HUES64 (cell line): ENCODE measurements around the gene TMEM117.

Source experiments
- H3K27ac ChIP-seq: 2 replicates; pipeline ENCODE4 v1.7.0; 2013; ENCODE audit warnings: low read depth, low read length, inconsistent platforms
- H3K27me3 ChIP-seq: 2 replicates; pipeline ENCODE4 v1.6.1; 2013; ENCODE audit warnings: mild to moderate bottlenecking, low read length; ENCODE audit not compliant: insufficient read depth
- H3K36me3 ChIP-seq: 2 replicates; pipeline ENCODE4 v1.6.1; 2013; ENCODE audit warnings: mild to moderate bottlenecking, low read length; ENCODE audit not compliant: insufficient read depth
- H3K4me1 ChIP-seq: 2 replicates; pipeline ENCODE4 v1.6.1; 2013; ENCODE audit warnings: mild to moderate bottlenecking, low read length, moderate library complexity; ENCODE audit not compliant: insufficient read depth
- H3K4me3 ChIP-seq: 2 replicates; pipeline ENCODE4 v1.5.1; 2013; ENCODE audit warnings: mild to moderate bottlenecking, low read length, moderate library complexity
- H3K9ac ChIP-seq: 2 replicates; pipeline ENCODE4 v1.6.1; 2013; ENCODE audit warnings: mild to moderate bottlenecking, low read depth, low read length
- H3K9me3 ChIP-seq: 2 replicates; pipeline ENCODE4 v1.6.1; 2013; ENCODE audit warnings: low read depth, low read length; ENCODE audit not compliant: insufficient read depth
- WGBS: fragments of 150-250, 120-280 bp; methylation state at CpG from one replicate; pipeline ENCODE4 v1.1.7; 2013; ENCODE audit warnings: missing lambda C conversion rate; 5-methylcytosine and 5-hydroxymethylcytosine counted together

The TMEM117 gene

GRCh38 chr12:43914923-43915468, 79.1 kb downstream of the TMEM117 start:
- Histone ChIP-seq H3K9me3 (no peaks in the 10 kb centered on the region), H3K36me3 (no peaks in the 10 kb centered on the region), H3K4me3 (no peak overlapping the region), H3K27ac (no peak overlapping the region), H3K9ac (no peak overlapping the region), H3K27me3 (no peaks in the 10 kb centered on the region), H3K4me1 (peaks cover 7% of the 10 kb centered on the region; the same call in 1 of the 2 replicates)
- WGBS = 76% methylated on average over 3 of the region's 3 CpGs

GRCh38 chr12:43917896-43918295, 82.0 kb downstream of the TMEM117 start:
- H3K36me3 ChIP-seq = no peaks in the 10 kb centered on the region
- H3K27ac ChIP-seq = no peak overlapping the region
- WGBS = 57% methylated on average over 1 of the region's 2 CpGs
- H3K9me3 ChIP-seq = no peaks in the 10 kb centered on the region
- H3K4me1 ChIP-seq = peaks cover 25% of the 10 kb centered on the region
- H3K27me3 ChIP-seq = no peaks in the 10 kb centered on the region
- H3K4me3 ChIP-seq = no peak overlapping the region
- H3K9ac ChIP-seq = no peak overlapping the region

- no peak overlapping the region for H3K9ac ChIP-seq
- no peaks in the 10 kb centered on the region for H3K9me3 ChIP-seq
- H3K36me3 ChIP-seq = no peaks in the 10 kb centered on the region
- peak overlapping the region; percentile 6; the same call in 1 of the 2 replicates for H3K27ac ChIP-seq
- no CpG with 5 or more reads among the region's 3 CpGs for WGBS
- H3K27me3 ChIP-seq = no peaks in the 10 kb centered on the region
- H3K4me1 ChIP-seq = peaks cover 22% of the 10 kb centered on the region
- H3K4me3 ChIP-seq = no peak overlapping the region
Observed at GRCh38 chr12:43921666-43922337, 85.9 kb downstream of the TMEM117 start.

- Histone ChIP-seq H3K27ac (no peak overlapping the region), H3K27me3 (no peaks in the 10 kb centered on the region), H3K4me3 (no peak overlapping the region), H3K36me3 (no peaks in the 10 kb centered on the region), H3K9ac (no peak overlapping the region), H3K9me3 (peaks cover 6% of the 10 kb centered on the region; the same call in 1 of the 2 replicates), H3K4me1 (no peaks in the 10 kb centered on the region)
- WGBS = 81% methylated on average over 1 of the region's 1 CpG
Observed at GRCh38 chr12:43930032-43930431, 94.2 kb downstream of the TMEM117 start.

- no peaks in the 10 kb centered on the region for H3K36me3 ChIP-seq
- WGBS = no CpG with 5 or more reads among the region's 2 CpGs
- no peak overlapping the region for H3K27ac ChIP-seq
- no peaks in the 10 kb centered on the region for H3K27me3 ChIP-seq
- no peaks in the 10 kb centered on the region for H3K4me1 ChIP-seq
- no peak overlapping the region for H3K4me3 ChIP-seq
- peaks cover 6% of the 10 kb centered on the region; the same call in 1 of the 2 replicates for H3K9me3 ChIP-seq
- no peak overlapping the region for H3K9ac ChIP-seq
Observed at GRCh38 chr12:43931187-43931586, 95.3 kb downstream of the TMEM117 start.

GRCh38 chr12:43935581-43935980, 99.7 kb downstream of the TMEM117 start:
- Histone ChIP-seq H3K4me1 (no peaks in the 10 kb centered on the region), H3K9ac (no peak overlapping the region), H3K4me3 (no peak overlapping the region), H3K9me3 (peaks cover 2% of the 10 kb centered on the region; the same call in 1 of the 2 replicates), H3K27me3 (no peaks in the 10 kb centered on the region), H3K36me3 (no peaks in the 10 kb centered on the region), H3K27ac (no peak overlapping the region)
- 95% methylated on average over 1 of the region's 1 CpG for WGBS

- Histone ChIP-seq H3K4me1 (peaks cover 8% of the 10 kb centered on the region; the same call in 1 of the 2 replicates), H3K27ac (no peak overlapping the region), H3K9ac (no peak overlapping the region), H3K27me3 (no peaks in the 10 kb centered on the region), H3K9me3 (no peaks in the 10 kb centered on the region), H3K36me3 (no peaks in the 10 kb centered on the region), H3K4me3 (no peak overlapping the region)
- WGBS = 87% methylated on average over 2 of the region's 2 CpGs
Observed at GRCh38 chr12:43937947-43938346, 102.1 kb downstream of the TMEM117 start.

- no peaks in the 10 kb centered on the region for H3K9me3 ChIP-seq
- H3K36me3 ChIP-seq = no peaks in the 10 kb centered on the region
- peaks cover 10% of the 10 kb centered on the region for H3K4me1 ChIP-seq
- no peak overlapping the region for H3K9ac ChIP-seq
- no peaks in the 10 kb centered on the region for H3K27me3 ChIP-seq
- WGBS = 81% methylated on average over 2 of the region's 2 CpGs
- H3K4me3 ChIP-seq = no peak overlapping the region
- no peak overlapping the region for H3K27ac ChIP-seq
Observed at GRCh38 chr12:43942379-43942778, 106.5 kb downstream of the TMEM117 start.

GRCh38 chr12:43945983-43946382, 110.1 kb downstream of the TMEM117 start:
- H3K4me1 ChIP-seq = peaks cover 17% of the 10 kb centered on the region
- no peak overlapping the region for H3K9ac ChIP-seq
- no peak overlapping the region for H3K27ac ChIP-seq
- H3K4me3 ChIP-seq = no peak overlapping the region
- WGBS = 100% methylated on average over 1 of the region's 1 CpG
- no peaks in the 10 kb centered on the region for H3K36me3 ChIP-seq
- H3K27me3 ChIP-seq = no peaks in the 10 kb centered on the region
- peaks cover 6% of the 10 kb centered on the region for H3K9me3 ChIP-seq

- Histone ChIP-seq H3K4me3 (no peak overlapping the region), H3K36me3 (no peaks in the 10 kb centered on the region), H3K9me3 (peaks cover 6% of the 10 kb centered on the region), H3K9ac (no peak overlapping the region), H3K27me3 (no peaks in the 10 kb centered on the region), H3K4me1 (peaks cover 9% of the 10 kb centered on the region; the same call in 1 of the 2 replicates), H3K27ac (no peak overlapping the region)
- 95% methylated on average over 6 of the region's 6 CpGs for WGBS
Observed at GRCh38 chr12:43951286-43951685, 115.4 kb downstream of the TMEM117 start.

GRCh38 chr12:43957732-43958372, 122.0 kb downstream of the TMEM117 start:
- 46% methylated on average over 2 of the region's 2 CpGs for WGBS
- H3K4me3 ChIP-seq = no peak overlapping the region
- H3K9ac ChIP-seq = no peak overlapping the region
- H3K36me3 ChIP-seq = no peaks in the 10 kb centered on the region
- H3K27me3 ChIP-seq = no peaks in the 10 kb centered on the region
- H3K4me1 ChIP-seq = peaks cover 11% of the 10 kb centered on the region; the same call in 1 of the 2 replicates
- no peaks in the 10 kb centered on the region for H3K9me3 ChIP-seq
- H3K27ac ChIP-seq = no peak overlapping the region
